GM12801 (cell line): ENCODE results near the gene TDP1.

Source experiments
- CTCF ChIP-seq: IDR thresholded peaks from one replicate; pipeline ENCODE4 v1.5.1; 2011; ENCODE audit warnings: control low read depth; ENCODE audit not compliant: insufficient read length; ENCODE audit errors: extremely low read depth

The TDP1 gene

DNA sequence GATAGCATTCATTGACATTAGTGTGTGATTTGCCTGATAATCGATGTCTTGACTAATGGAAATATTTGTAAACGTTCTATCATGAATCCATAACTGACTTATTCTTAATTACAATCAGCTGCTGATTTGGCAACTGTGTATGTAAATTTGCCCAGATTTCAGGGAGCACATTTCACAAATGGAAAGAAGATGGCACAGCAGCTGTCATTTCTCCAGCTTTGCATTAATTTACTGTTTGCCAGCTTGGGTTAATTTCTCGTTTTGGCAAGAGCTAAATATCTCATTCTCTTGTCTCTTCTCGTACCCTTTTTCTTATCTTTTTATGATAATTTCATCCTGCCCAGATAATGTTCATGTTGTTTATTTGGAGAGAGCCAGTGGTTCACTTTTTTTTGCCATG is 22.9 kb downstream of the TDP1 start:
- no peak for TF ChIP-seq CTCF

GRCh38 chr14:89983375-89983774 is 27.6 kb downstream of the TDP1 start:
- TF ChIP-seq CTCF, result no peak

DNA sequence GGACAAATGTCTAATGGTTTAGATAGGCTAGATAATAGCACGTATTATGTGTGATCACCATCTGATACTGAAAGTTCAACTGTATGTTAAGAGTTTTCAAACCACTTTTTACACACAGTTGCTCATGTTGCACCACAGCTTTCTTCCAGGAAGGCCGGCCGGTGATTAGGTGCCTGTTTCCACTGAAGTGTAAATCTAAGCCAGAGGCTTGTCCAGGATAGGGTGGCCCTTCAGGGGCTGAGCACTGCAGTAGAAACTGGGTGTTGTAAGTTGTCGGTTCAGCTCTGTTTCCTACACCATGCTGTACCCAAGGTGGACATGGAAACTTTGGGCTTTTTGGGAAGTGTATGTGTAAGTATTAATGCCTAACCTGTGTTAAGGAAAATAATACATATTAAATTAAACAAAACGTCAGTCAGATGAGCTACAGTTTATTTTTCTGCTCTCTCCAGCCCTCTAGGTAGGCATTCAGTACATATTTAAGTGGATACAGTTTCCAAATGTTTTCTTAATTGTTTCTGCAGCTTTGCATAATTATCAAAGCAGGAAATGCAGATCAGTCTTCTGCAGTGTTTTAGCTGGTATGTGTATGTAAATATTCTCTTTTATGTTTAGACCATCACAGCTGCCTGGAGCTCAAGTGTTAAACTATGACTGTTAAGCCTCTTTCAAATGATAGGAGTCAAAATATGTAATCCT is 30.9 kb downstream of the TDP1 start:
- no peak for TF ChIP-seq CTCF

DNA sequence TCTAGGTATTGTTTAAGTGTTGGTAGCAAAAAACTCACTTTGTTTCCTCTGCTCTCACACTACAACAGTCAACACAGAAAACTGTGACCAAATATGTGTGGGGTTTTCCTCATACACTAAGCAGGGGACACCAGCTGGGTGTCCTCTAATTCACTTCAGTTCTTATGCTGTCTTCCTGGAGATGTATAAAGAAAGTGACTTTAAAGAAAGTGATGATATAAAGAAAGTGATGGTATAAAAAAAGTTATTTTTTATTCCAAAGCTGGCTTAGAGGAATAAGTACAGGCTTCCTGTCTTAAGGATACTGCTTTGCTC is 31.4 kb downstream of the TDP1 start:
- no peak for TF ChIP-seq CTCF

DNA sequence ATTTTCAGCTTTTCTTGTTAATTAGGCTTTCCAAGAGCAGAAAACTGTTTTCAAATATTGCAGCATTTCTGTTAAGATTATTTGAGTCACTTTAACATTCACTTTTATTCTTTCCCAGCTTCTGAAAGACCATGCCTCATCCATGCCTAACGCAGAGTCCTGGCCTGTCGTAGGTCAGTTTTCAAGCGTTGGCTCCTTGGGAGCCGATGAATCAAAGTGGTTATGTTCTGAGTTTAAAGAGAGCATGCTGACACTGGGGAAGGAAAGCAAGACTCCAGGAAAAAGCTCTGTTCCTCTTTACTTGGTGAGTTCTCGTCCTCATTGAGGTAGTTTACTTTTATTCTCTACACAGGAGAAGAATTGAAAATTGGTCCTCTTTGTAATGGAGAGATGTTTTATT is 33.1 kb downstream of the TDP1 start:
- no peak for TF ChIP-seq CTCF

GRCh38 chr14:89990218-89990617 is 34.5 kb downstream of the TDP1 start:
- no peak for TF ChIP-seq CTCF

GRCh38 chr14:89990623-89991275 is 35.0 kb downstream of the TDP1 start:
- TF ChIP-seq CTCF, result no peak
